Hepatocyte (in vitro differentiated cells): ENCODE results near the gene DIP2C.

Experiments used
- EZH2 ChIP-seq: fragments of 200-600 bp; sonication (generic); IDR thresholded peaks from 2 replicates; pipeline ENCODE4 v1.6.1; 2016; ENCODE audit warnings: antibody characterized with exemption, mild to moderate bottlenecking, borderline replicate concordance
- TF ChIP-seq, protein P1 (sequence below): fragments of 200-600 bp; sonication (generic); IDR thresholded peaks from 2 replicates; pipeline ENCODE4 v1.5.1; 2016; ENCODE audit warnings: antibody characterized with exemption, mild to moderate bottlenecking; ENCODE audit not compliant: poor library complexity

DNA sequence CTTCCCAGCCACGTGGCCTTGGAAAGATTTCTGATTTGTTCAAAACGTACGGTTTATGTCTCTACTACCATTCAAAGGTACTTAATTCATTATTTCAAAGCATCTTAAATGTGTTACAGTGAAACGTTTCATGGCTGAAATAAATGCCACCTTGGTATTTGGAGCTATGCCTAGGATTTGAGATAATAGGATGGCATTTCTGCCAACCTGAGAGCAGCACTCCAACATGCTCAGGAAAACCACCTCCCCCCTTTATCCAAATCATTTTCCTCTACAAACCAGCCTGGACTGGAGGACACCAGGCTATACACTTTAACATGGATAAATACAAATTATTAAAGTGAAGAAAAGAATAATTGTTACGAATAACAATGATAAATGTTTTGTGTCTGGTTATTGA lies 293.4 kb downstream of the DIP2C start:
- TF ChIP-seq, protein P1, sequence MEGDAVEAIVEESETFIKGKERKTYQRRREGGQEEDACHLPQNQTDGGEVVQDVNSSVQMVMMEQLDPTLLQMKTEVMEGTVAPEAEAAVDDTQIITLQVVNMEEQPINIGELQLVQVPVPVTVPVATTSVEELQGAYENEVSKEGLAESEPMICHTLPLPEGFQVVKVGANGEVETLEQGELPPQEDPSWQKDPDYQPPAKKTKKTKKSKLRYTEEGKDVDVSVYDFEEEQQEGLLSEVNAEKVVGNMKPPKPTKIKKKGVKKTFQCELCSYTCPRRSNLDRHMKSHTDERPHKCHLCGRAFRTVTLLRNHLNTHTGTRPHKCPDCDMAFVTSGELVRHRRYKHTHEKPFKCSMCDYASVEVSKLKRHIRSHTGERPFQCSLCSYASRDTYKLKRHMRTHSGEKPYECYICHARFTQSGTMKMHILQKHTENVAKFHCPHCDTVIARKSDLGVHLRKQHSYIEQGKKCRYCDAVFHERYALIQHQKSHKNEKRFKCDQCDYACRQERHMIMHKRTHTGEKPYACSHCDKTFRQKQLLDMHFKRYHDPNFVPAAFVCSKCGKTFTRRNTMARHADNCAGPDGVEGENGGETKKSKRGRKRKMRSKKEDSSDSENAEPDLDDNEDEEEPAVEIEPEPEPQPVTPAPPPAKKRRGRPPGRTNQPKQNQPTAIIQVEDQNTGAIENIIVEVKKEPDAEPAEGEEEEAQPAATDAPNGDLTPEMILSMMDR: no peak
- no peak for TF ChIP-seq EZH2
